HuH-7 (cell line): ENCODE data around the gene ARHGEF18.
"Not testable (repeated sequence)": the region's sequence is repeated elsewhere in the genome, so short reads cannot be mapped to it uniquely, and the experiment has no call there.

ENCODE experiments used
- DNase-seq: peaks from one replicate; pipeline ENCODE4 v3.0.0; 2011; ENCODE audit warnings: low spot score

ARHGEF18 gene

DNA sequence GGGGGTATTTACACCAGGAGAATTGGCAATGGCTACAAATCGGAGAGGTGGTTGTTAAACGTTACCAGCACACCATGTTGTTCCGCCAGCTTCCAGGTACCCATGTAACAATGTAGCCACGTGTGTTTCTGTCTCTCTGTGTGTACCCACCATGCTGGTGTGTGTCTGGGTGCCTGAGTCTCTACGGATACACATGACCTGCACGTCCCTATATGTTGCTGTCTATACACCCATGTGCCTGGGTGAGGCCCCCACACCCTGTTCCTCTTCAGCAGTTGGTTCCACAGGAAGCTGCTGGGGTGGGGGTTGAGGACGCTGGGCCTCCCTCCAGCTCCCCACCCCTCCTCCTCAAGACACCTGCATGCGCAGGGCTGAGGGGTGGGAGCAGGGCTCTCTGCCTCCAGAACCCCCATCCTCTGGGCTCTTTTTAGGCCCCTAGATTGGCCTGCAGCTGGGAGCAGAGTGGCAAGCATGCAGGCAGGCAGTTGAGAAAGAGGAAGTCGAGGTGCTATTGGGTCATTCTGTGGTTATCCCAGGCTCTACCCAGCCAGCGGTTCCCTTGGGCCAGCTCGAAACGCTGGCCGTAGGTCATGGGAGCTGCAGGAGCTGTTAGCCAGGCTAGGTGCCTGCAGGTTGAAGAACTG is at the start of gene ARHGEF18:
TSS of gene ARHGEF18 (plus strand) at position 351 of the 644 bp plus-strand sequence. CDS start 13,954 bp downstream, outside the sequence.
- DNase-seq = no peak

DNA sequence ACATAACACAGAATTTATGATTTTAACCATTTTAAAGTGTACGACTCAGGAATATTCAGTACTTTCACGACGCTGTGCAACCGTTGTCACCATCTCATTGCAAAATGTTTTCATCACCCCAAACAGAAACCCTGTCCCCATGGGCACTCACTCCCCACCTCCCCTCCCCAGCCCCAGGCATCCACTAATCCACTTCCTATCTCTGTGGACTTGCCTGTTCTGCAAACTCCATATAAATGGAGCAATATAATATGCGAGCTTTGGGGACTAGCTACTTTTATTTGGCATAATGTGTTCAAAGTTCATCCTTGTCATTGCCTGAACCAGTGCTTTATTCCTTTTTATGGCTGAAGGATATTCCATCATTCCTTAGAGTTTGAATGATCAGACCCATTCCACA is 47.2 kb upstream of the ARHGEF18 start:
- DNase-seq = no peak

DNA sequence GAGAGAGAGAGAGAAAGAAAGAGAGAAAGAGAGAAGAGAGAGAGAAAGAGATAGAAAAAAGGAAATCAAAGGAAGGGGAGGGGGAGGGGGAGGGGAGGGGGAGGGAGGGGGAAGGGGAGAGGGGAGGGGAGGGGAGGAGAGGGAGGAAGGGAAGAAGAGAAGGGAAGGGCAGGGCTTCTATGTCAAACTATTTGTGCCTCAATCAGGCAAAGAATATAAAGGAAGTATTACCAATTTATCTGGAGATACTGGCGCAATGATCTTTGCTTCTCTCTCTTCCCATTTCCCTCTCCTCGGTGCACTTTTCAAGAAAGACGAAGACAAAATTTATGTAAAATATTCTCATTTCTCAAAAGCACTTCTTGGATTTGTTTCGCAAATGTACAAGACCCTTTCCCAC is 45.3 kb upstream of the ARHGEF18 start:
- DNase-seq = no peak

DNA sequence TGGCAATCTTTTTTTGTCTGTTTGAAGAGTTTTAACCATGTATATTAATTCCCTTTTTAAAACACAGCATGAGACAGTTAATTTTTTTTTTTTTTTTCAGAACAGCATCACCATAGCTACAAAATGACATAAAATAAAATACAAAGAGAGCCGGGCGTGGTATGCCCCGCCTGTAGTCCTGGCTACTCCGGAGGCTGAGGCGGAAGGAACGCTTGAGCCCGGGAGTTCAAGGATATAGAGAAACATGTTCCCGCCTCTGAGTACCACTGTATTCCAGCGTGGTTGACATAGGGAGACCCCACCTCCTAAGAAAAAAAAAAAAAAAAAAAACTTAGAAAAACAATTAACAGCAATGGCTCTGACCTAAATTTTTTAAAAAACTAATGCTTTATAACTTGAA is 44.5 kb upstream of the ARHGEF18 start:
- no peak for DNase-seq

DNA sequence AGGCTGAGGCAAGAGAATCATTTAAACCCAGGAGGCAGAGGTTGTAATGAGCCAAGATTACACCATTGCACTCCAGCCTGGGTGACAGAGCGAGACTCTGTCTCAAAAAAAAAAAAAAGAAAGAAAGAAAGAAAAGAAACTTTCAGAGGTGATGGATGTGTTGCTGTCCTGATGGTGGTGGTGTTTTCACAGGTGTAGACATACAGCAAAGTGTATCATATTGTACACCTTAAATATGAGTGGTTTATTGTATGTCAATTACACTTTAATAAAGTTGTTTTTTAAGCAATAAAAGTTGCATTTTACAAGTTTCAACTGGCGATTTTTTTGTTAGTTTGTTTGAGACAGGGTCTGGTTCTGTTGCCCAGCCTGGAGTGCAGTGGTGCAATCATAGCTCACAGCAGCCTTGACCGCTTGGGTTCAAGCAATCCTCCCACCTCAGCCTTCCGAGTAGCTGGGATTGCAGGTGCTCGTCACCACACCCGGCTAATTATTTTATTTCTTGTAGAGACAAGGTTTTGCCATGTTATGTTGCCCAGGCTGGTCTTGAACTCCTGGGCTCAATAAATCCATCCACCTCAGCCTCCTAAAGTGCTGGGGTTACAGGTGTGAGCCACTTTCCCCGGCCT is 41.0 kb upstream of the ARHGEF18 start:
- DNase-seq = no peak

DNA sequence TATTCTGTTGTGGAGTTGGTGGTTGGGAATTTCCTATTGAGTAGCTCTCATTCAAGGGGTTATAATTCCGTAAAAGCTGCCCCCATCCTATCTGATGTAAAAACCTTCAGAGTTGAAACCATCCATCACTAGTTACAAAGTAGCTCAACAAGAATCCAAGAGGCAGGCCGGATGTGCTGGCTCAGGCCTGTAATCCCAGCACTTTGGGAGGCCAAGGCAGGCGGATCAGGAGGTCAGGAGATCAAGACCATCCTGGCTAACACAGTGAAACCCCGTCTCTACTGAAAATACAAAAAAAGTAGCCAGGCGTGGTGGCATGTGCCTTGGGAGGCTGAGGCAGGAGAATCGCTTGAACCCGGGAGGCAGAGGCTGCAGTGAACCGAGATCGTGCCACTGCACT is 40.4 kb upstream of the ARHGEF18 start:
- not testable (repeated sequence) for DNase-seq

DNA sequence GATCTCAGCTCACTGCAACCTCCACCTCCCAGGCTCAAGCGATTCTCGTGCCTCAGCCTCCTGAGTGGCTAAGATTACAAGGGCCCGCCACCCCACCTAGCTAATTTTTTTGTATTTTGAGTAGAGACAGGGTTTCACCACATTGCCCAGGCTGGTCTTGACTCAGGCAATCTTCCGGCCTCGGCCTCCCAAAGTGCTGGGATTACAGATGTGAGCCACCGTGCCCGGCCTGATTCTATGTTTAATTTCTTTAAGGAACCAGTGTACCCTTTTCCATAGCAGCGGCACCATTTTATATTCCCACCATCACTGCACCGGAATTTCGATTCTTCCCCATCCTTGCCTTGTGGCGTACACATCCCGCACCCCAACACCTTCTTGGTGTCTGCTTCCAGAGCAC is 36.8 kb upstream of the ARHGEF18 start:
- DNase-seq = no peak

DNA sequence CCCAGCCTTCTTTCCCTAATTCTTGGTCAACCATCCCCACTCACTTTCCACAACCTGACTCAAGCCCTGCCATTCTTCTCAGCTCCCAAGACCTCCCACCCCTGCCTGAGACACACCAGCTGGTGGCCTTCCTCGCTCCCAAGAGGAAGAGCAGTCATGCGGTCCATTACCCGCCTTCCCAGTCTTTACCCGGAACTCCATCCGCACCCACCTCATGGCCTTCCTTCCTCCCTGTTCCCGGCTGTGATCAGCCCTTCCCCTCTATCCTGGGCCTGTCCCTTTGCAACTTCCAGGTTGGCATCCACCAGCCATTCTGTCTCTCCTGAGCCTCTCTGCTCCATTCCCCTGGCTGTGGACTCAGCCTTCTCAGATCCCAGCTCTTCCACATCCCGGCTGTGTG is 35.9 kb upstream of the ARHGEF18 start:
- DNase-seq = no peak

DNA sequence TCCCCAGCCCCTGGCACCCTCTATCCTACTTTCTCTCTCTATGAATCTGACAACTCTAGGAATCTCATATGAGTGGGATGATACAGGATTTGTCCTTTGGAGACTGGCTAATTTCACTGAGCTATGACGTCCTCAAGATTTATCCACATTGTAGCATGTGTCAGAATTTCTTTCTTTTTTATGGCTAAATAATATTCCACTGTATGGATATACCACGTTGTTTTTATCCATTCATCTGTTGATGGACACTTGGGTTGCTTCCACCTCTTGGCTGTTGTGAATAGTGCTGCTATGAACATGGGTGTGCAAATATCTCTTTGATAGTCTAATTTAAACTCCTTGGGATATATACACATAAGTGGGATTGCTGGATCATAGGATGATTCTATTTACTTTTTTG is 30.6 kb upstream of the ARHGEF18 start:
- DNase-seq = no peak

DNA sequence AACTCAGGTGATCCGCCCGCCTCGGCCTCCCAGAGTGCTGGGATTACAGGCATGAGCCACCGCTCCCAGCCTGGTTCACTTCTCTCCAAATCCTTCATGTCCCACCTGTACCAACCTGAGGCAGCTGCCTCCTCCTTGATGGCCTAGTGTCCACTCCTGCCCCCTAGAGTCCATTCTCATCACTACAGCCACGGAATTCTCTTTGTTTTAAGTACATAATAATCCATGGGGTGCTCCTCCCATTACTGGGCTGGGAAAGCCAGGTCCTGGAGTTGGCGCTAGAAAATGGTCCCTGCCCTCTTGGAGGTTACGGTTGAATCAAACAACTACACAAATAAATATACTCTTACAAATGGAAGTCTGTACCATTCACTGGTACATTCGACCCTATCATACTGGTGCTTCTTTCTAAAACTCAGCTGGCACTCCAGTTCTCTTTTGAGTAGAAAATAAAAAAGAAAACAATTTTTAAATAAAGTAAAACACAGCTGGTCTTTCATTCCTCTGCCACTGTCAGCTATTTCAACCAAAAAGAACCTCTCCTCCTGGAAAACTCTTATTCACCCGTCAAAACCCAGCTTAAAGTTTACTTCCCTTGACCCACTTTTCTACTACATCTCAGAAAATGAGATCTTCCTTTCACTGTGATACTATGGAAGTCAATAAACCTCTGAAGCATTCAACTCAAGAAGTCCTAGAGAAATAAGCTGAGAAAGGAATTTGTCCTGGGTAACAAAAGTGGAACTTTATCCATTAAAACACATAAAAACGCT is 22.4 kb upstream of the ARHGEF18 start:
- DNase-seq = peak; percentile 16

DNA sequence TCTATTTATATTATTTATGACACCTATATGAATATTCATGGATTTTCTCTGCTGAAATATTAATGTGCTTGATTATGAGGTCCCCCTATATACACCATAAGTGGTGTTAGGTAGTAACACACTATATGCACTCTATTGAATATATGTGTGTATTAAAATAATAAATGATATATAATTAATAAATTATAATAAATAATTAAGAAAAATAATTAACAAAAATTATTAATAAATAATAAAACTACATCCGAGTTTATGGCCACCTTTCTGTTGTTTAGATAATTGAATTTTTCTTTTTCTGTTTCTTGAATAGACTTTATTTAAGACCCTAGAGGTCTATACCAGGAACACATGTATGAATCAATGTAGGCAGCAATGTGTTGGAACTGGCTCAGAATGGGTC is 20.9 kb upstream of the ARHGEF18 start:
- DNase-seq = no peak

DNA sequence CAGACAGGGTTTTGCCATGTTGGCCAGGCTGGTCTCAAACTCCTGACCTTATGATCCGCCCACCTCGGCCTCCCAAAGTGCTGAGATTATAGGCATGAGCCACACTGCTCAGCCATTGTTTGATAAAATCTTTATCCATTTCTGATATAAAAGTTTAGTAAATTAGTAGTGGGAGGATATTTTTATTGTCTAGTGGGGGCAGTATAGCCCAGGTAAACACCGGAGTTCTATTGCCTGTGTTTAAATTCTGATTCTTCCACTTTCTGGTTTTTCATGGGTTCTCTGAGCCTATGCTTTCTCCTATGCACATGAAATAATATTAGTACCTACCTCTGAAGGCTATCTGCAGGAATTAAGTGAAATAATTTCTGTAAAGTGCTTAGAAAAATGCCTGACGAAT is 20.1 kb upstream of the ARHGEF18 start:
- no peak for DNase-seq

DNA sequence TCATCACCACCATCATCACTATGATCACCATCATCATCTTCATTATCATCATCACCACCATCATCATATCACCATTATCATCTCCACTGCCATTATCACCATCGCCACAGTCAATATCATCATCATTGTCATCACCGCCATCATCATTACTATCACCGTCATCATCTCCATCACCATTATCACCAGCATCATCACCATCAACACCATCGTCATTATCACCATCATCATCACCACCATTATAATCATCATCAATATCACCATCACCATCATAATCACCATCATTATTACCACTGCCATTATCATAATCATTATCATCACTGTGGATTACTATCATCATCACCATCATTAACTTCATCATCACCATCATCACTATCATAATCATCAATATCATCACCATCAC is 17.3 kb upstream of the ARHGEF18 start:
- DNase-seq = no peak

DNA sequence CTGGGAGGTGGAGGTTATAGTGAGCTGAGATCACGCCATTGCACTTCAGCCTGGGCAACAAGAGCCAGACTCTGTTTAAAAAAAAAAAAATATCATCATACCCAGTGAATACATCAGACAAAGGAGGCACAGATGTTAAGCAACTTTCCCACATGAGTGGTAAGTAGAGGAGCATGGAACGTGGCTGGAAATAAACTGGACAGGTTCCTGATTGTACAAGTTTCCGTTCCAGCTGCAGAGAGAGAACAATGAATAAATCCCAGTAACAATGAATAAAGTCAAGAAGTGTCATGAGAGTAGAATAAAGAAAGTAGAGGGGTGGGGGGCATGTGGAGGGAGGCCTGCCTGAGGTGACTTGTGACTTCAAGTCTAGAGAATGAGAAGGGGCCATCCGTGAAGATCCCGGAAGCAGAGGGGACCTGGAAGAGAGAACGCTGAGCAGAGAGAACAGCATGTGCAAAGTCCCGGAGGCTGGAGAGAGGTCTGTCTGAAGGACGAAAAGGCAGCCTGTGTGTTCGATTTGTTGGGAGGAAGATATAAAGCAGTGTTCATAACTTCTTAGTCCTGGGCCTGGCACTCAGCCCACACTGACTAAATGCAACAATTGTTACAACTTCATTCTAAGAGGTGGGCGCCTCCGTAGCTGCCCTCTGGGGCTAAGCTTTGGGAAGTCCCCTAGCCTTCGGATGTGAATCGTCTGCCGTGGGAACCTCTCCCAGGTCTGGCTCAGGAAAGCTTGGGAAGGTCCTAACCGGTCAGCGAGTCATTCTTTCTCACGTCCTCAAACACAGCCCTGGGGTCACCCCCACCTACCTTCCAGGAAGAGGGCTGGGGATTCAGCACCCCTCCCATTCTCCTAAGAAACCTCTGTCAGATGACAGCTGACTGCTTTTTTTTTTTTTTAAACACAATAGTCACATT is 15.3 kb upstream of the ARHGEF18 start:
- no peak for DNase-seq

DNA sequence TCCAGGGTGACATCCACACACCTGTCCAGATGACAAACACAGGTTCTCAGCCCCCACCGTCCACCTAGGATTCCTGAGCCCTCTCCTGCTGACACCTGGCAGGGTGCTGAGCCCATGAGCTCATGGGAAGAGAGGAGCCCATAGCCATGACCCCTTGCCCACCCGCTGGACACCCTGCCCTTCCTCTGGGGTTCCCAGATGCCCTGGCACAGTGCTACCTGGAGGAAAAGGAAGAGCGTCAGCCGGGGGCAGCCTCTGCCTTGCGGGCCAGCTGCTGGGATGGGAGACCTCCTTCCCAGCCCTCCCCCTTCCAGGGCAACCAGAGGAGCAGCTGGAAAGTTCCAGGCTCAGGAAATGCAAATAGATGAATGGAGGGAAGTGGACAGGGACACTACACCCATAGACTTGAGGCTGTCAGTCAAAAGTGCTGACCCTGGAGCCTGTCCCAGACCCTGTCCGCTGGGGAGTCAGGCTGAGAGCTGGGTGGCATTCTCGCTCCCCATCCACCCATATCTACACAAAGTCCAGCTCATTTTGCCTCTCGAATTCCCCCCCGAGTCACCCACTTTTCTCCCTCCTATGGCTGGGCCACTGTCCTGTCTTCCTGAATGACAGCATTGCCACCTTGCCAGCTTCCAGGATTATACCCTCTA is 12.3 kb upstream of the ARHGEF18 start:
- no peak for DNase-seq

DNA sequence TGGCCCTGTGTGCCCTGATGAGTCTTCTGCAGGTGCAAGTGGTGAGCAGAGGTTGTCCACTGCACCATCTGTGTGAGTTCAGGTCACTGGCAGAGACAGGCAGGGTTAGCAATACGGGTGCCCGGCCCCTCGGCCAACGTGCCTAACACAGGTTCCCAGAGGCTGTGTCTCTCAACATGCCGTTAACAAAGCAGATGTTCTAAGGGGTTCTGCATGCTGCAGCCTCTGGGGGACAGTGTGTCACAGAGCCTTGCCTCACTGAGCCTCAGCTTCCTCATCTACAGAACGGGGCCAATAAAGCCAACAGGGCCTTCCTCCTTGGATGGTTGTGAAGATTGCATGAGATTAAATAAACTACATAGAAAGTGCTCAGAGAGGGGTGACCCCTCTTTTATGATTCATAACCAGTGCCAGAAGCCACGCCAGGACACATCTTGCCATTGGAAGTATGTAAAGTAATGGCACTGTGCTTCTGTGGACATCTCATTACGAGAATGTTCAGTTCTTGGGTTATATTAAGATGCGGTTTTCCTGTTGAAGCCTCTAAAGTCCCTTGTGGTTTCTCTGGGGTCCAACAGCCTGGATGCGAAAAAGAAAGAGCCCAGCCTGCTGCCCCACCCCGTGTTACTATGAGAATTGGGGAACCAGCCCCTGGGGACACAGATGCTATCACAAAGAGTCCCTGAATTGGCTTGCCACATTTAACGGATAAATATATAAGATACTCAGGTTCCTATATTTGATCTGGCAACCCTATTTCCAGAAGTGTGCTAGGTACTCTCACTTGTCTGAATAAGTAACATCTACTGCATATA is 11.2 kb upstream of the ARHGEF18 start:
- no peak for DNase-seq

DNA sequence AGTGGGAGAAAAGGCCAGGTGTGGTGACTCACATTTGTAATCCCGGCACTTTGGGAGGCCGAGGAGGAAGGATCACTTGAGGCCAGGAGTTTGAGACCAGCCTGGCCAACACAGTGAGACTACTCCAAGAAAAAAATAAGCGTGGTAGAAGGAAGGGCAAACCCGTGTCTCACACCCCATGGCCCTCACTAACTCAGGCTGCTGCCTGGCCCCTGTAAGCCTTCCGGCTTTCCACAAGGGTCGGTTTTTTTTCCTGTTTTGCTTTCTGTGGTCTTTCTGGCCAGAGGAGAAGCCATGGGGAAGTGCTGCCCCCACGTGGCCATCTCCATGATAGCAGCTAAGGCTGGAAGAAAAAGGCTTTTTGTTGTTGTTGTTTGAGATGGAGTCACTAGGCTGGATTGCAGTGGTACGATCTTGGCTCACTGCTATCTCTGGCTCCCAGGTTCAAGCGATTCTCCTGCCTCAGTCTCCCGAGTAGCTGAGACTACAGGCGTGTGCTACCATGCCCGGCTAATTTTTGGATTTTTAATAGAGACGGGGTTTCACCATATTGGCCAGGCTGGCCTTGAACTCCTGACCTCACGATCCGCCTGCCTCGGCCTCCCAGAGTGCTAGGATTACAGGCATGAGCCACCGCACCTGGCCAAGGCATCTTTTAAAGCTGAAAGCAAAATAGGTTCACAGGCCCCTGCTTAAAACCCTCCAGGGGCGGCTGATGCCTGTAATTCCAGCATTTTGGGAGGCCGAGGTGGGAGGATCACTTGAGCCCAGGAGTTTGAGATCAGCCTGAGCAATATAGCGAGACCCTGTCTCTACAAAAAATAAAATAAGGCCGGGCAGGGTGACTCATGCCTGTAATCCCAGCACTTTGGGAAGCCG is 7.5 kb upstream of the ARHGEF18 start:
- DNase-seq = peak; percentile 51

DNA sequence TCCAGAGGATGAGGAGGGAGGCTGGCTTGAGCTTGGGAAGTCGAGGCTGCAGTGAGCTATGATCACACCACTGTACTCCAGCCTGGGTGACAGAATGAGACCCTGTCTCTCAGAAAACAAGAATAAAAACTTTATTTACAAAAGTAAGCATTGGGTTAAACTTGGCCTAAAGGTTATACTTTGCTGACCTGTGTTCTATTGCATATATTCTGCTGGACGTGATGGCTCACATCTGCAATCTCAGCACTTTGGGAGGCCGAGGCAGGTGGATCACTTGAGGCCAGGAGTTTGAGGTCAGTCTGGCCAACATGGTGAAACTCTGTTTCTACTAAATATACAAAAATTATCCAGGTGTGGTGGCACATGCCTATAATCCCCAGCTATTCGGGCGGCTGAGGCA is 6.6 kb upstream of the ARHGEF18 start:
- DNase-seq = no peak

DNA sequence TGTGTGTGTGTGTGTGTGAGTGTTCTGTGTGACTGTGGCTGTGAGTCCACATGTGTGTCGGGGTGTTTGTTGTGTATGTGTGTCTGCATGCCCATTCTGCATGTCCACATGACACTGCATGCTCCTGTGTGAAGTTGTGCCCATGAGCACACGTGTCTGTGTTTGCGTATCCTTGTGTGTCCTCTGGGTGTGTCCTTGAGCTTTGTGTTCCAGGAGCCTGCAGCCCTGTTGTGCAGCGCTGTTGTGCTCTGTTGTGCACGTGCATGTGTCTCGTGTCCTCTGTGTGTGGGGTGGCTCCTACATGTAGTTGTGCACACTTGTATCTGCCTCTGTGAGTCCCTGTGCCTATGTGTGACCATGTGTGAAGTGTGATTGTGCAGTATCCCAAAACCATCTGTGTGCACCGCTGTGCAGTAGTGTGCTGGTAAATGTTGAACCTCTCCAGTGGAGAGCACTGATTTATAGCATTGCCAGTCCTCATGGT is 2.2 kb upstream of the ARHGEF18 start:
- DNase-seq = no peak

DNA sequence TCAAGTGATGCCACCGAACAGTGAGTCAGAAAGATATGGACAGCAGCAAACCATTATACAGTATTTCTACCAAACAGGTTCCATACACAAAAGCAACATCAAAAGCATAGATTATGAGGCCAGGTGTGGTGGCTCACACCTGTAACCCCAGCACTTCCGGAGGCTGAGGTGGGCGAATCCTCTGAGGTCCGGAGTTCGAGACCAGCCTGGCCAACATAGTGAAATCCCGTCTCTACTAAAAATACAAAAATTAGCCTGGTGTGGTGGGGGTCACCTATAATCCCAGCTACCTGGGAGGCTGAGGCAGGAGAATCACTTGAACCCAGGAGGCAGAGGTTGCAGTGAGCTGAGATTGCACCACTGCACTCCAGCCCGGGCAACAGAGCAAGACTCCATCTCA is 1.7 kb upstream of the ARHGEF18 start:
- DNase-seq = not testable (repeated sequence)
